ENCODE measurements around the gene POTEF. TPM values are rescaled to one million over a fixed set of nuclear protein-coding genes. Genes with fewer than 3 reads are reported as not detected.
"Not testable (repeated sequence)": the region's sequence is repeated elsewhere in the genome, so short reads cannot be mapped to it uniquely, and the experiment has no call there.

The POTEF gene
- total and polyA plus RNA-seq, 2 of the 4 experiments (the other 2 are of a cell fraction): not detected

GRCh38 chr2:130162968-130163367 lies 33.9 kb upstream of the POTEF start:
- H3K18ac ChIP-seq (ENCODE audit: low read depth, low read length): no peak overlapping the region
- ATAC-seq (ENCODE audit: low read depth) (no peak), DNase-seq (no peak)
- BruUV-seq (replicated peaks): no TSS peak
- dilution Hi-C loops (cut with HindIII; ENCODE audit: low sequenced_read_pairs, unreplicated experiment) (no loop called here), in situ Hi-C loops (cut with MboI; ENCODE audit: low sequenced_read_pairs) (loop anchor here (25.0 kb wide), 1 partner anchor 1349 kb away; no protein-coding TSS in a partner anchor), intact Hi-C loops (cut with micrococcal nuclease) (no loop called here)
- no peak overlapping the region for H3K56ac ChIP-seq (ENCODE audit: extremely low read depth, insufficient read depth, low read length)
- no peak overlapping the region for H2BK20ac ChIP-seq (ENCODE audit: low read depth, low read length)
- peaks cover 40% of the 10 kb centered on the region for H3K36me3 ChIP-seq (ENCODE audit: control insufficient read depth, insufficient read depth, low read length)
- H3K27me3 ChIP-seq (ENCODE audit: control insufficient read depth, insufficient read depth, low read length): no peaks in the 10 kb centered on the region
- no peak overlapping the region for H4K91ac ChIP-seq (ENCODE audit: insufficient read depth, low read depth, low read length)
- H2AFZ ChIP-seq (replicated peaks; ENCODE audit: low read length, poor library complexity): no peak overlapping the region
- no peak overlapping the region for H3K23ac ChIP-seq (ENCODE audit: low read depth, low read length)
- no peaks in the 10 kb centered on the region for H4K20me1 ChIP-seq (ENCODE audit: insufficient read depth, low read length)
- 98% methylated on average over 6 of the region's 9 CpGs; no CpG with 5 or more reads in 1 of the 2 experiments for WGBS, 2 experiments (ENCODE audit: extremely low coverage in 2 of 2, insufficient read length in 1 of 2)
- H2AK9ac ChIP-seq (replicated peaks; ENCODE audit: low read depth, low read length, poor library complexity): no peak overlapping the region
- POLR2A ChIA-PET (ENCODE audit: unreplicated experiment): no interaction called here
- H4K5ac ChIP-seq (ENCODE audit: low read depth, low read length): no peak overlapping the region
- peaks cover 0 to 3% of the 10 kb centered on the region in 2 experiments; a peak in 1 of 4 replicates for H3K79me1 ChIP-seq (ENCODE audit: low read depth in 1 of 2, low read length in 2 of 2)
- H3K4me1 ChIP-seq (ENCODE audit: control insufficient read depth, insufficient read depth, low read length): no peaks in the 10 kb centered on the region
- H2BK120ac ChIP-seq (ENCODE audit: low read depth, low read length): no peak overlapping the region
- H2BK5ac ChIP-seq (ENCODE audit: low read depth, low read length, poor library complexity, severe bottlenecking): no peak overlapping the region
- H3K9ac ChIP-seq (ENCODE audit: low read depth, low read length): no peak overlapping the region
- no peak overlapping the region for H3K14ac ChIP-seq (replicated peaks; ENCODE audit: low read depth, low read length)
- no peak overlapping the region for H3K4ac ChIP-seq (ENCODE audit: low read depth, low read length)
- no peak overlapping the region for H2BK15ac ChIP-seq (ENCODE audit: low read depth, low read length)
- no peak overlapping the region for H4K8ac ChIP-seq (ENCODE audit: low read depth in 2 of 2, low read length in 2 of 2)
- no peak for TF ChIP-seq RFX5 (IDR thresholded peaks at IDR 0.05; ENCODE audit: low read depth, low read length)
- TF ChIP-seq NFE2L2 (IDR thresholded peaks at IDR 0.05; ENCODE audit: low read depth, low read length): no peak
- no peak for TF ChIP-seq SMC3 (IDR thresholded peaks at IDR 0.05; ENCODE audit: low read depth, low read length)
- no peak for TF ChIP-seq POLR2A (IDR thresholded peaks at IDR 0.05; ENCODE audit: low read depth, low read length)
- no peaks in the 10 kb centered on the region for H3K9me3 ChIP-seq (ENCODE audit: control insufficient read depth, insufficient read depth, low read length)
- no peak overlapping the region for H3K4me2 ChIP-seq (ENCODE audit: low read depth, low read length)
- H3K27ac ChIP-seq (ENCODE audit: insufficient read depth, low read length): no peak overlapping the region
- CTCF ChIA-PET: no interaction called here
- H2AK5ac ChIP-seq (ENCODE audit: low read depth, low read length): no peak overlapping the region
- H3K4me3 ChIP-seq (ENCODE audit: insufficient read depth, low read depth, low read length): no peak overlapping the region
- H3K9me1 ChIP-seq (ENCODE audit: insufficient read depth, low read length): no peaks in the 10 kb centered on the region

DNA sequence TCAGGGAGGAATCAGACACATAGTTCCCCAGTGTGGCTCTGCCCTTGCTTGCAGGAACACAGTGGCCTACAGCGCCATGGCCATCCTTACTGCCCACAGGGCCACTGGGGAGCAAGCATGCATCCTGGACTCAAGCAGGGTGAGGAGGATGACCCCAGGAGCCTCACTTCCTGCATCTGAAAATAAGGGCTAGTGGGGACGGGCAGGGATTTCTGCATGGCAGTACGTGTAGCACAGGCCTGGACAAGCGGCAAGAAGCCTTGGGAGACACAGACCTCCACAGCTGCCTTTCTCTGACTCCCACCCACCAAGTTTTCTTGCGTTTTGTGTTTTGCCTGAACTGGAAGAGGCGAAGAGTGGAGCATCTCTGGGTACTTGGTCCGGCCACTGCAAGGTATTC lies 33.5 kb upstream of the POTEF start:
- DNase-seq; POLR2A ChIA-PET (ENCODE audit: unreplicated experiment); BruUV-seq (replicated peaks): not testable (repeated sequence)

More for the DNA sequence above, 33.5 kb upstream of the POTEF start:
- H4K8ac ChIP-seq (ENCODE audit: low read depth in 2 of 2, low read length in 2 of 2); H3K14ac ChIP-seq (replicated peaks; ENCODE audit: low read depth, low read length); H4K91ac ChIP-seq (ENCODE audit: insufficient read depth, low read depth, low read length); H3K9me3 ChIP-seq (ENCODE audit: control insufficient read depth, insufficient read depth, low read length); H3K79me1 ChIP-seq (ENCODE audit: low read depth in 1 of 2, low read length in 2 of 2); H3K18ac ChIP-seq (ENCODE audit: low read depth, low read length); H2AFZ ChIP-seq (replicated peaks; ENCODE audit: low read length, poor library complexity); H2BK15ac ChIP-seq (ENCODE audit: low read depth, low read length); H4K20me1 ChIP-seq (ENCODE audit: insufficient read depth, low read length); H2BK120ac ChIP-seq (ENCODE audit: low read depth, low read length); ATAC-seq (ENCODE audit: low read depth); H2BK5ac ChIP-seq (ENCODE audit: low read depth, low read length, poor library complexity, severe bottlenecking); H3K27ac ChIP-seq (ENCODE audit: insufficient read depth, low read length); H3K4me2 ChIP-seq (ENCODE audit: low read depth, low read length); H3K27me3 ChIP-seq (ENCODE audit: control insufficient read depth, insufficient read depth, low read length); H3K23ac ChIP-seq (ENCODE audit: low read depth, low read length); H3K56ac ChIP-seq (ENCODE audit: extremely low read depth, insufficient read depth, low read length); H4K5ac ChIP-seq (ENCODE audit: low read depth, low read length); H3K4me3 ChIP-seq (ENCODE audit: insufficient read depth, low read depth, low read length); intact Hi-C loops (cut with micrococcal nuclease); CTCF ChIA-PET; H2AK9ac ChIP-seq (replicated peaks; ENCODE audit: low read depth, low read length, poor library complexity); H2BK20ac ChIP-seq (ENCODE audit: low read depth, low read length); H3K4ac ChIP-seq (ENCODE audit: low read depth, low read length); dilution Hi-C loops (cut with HindIII; ENCODE audit: low sequenced_read_pairs, unreplicated experiment); H2AK5ac ChIP-seq (ENCODE audit: low read depth, low read length); H3K9ac ChIP-seq (ENCODE audit: low read depth, low read length); H3K4me1 ChIP-seq (ENCODE audit: control insufficient read depth, insufficient read depth, low read length); H3K9me1 ChIP-seq (ENCODE audit: insufficient read depth, low read length): not testable (repeated sequence)
- no CpG with 5 or more reads among the region's 7 CpGs for WGBS, 2 experiments (ENCODE audit: extremely low coverage in 2 of 2, insufficient read length in 1 of 2)
- H3K36me3 ChIP-seq (ENCODE audit: control insufficient read depth, insufficient read depth, low read length): peaks cover 38% of the 10 kb centered on the region
- in situ Hi-C loops (cut with MboI; ENCODE audit: low sequenced_read_pairs): loop anchor here (25.0 kb wide), 1 partner anchor 1350 kb away; no protein-coding TSS in a partner anchor

Measured in IMR-90 (cell line).